GM21360 (cell line): ENCODE measurements around the gene MRNIP.
A peak's percentile ranks its signal among the peaks of the same experiment; 100 is the strongest.
"Not testable (repeated sequence)": the region's sequence is repeated elsewhere in the genome, so short reads cannot be mapped to it uniquely, and the experiment has no call there.

Experiments used
- ATAC-seq: cut with Tn5 transposase; IDR thresholded peaks from one replicate; pipeline ENCODE4 v1.9.1; 2021; ENCODE audit warnings: mild to moderate bottlenecking, moderate library complexity; ENCODE audit not compliant: unreplicated experiment

Gene MRNIP

GRCh38 chr5:179872055-179872827, 13.6 kb upstream of the MRNIP start:
- ATAC-seq, result no peak

- not testable (repeated sequence) for ATAC-seq
Measured at GRCh38 chr5:179871533-179871932, 12.9 kb upstream of the MRNIP start.

GRCh38 chr5:179870952-179871351, 12.3 kb upstream of the MRNIP start:
- ATAC-seq, result no peak

DNA sequence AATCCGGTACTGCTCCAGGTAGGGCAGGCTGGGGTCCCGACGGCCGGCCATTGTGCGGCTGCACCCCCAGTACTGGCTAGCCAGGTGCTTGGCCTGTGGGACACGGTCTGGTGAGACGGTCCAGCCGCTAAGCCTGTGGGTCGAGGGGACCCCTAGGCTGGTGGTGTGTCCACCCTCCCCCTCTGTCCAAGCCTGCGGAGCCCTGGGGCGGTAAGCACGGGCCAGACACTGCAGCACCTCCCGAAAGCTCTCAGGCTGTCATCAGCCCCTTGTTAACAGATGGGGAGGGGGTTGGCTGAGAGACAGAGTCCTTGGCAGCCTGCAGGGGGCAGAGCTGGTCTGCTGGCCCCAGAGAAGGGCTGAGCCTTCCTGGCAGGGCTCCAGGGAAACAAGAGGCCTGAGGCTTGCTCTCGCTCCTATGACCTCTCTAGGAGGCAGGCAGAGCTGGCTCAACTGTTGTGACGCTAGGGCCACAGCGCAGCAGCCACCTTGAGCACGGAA, 11.8 kb upstream of the MRNIP start:
- no peak for ATAC-seq

DNA sequence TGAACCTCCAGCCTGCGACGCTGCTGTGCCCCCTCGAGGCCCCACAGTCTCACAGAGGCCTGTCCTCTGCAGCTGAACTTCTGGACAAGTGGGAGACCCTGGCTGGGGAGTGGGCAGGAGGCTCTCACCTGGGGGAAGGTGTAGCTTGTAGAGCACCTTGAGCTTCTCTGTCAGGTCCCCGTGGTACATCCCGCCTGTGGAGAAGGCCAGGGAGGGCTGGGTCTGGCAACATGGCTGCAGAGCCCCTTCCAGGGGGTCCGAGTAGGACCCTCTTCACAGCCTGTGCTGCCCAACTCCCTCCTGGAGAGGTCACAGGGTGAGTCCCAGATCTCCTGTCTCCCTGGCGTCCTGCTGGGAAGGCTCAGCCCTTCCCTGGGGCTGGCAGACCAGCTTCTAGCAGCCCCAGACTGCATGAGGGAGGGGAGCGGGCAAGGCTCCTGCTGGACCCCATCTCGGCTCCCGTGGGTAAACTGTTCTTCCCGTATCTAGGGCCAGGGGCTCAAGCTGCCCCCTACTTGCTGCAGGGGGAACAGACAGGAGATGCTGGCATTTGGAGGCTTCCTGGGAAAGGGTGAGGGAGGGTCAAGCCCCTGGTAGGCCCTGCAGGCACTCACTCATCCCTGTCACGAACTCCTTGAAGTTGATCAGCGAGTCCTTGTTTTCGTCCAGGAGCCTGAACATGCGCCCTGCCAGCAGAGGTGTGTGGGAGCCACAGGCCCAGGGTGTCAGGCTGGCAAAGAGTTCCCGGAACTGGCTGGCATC, 11.2 kb upstream of the MRNIP start:
- ATAC-seq, result no peak

- ATAC-seq, result no peak
Measured at GRCh38 chr5:179869101-179869500, 10.5 kb upstream of the MRNIP start.

- ATAC-seq, result no peak
Measured at GRCh38 chr5:179868541-179868940, 9.9 kb upstream of the MRNIP start.

GRCh38 chr5:179867476-179867875, 8.9 kb upstream of the MRNIP start:
- ATAC-seq, result no peak

DNA sequence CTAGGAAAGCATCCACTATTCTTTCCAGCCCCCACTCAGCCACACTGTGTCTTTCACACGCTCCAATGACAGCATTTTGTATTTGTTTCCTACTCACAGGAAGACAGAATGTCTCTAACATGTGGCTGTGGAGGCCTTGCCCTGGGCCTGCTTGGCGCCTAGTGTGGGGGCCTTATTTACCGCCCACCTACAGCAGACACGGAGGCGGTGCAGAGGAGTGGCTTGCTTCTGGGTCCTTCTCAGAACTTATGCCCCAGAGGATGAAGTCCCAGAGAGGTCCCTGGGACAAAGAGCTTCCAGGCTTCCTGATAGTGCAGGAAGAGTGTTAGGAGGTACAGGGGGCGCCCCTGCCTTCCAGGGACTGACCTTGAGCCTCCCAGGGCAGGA, 8.5 kb upstream of the MRNIP start:
- no peak for ATAC-seq

GRCh38 chr5:179866241-179867078, 7.8 kb upstream of the MRNIP start:
- ATAC-seq, result no peak

DNA sequence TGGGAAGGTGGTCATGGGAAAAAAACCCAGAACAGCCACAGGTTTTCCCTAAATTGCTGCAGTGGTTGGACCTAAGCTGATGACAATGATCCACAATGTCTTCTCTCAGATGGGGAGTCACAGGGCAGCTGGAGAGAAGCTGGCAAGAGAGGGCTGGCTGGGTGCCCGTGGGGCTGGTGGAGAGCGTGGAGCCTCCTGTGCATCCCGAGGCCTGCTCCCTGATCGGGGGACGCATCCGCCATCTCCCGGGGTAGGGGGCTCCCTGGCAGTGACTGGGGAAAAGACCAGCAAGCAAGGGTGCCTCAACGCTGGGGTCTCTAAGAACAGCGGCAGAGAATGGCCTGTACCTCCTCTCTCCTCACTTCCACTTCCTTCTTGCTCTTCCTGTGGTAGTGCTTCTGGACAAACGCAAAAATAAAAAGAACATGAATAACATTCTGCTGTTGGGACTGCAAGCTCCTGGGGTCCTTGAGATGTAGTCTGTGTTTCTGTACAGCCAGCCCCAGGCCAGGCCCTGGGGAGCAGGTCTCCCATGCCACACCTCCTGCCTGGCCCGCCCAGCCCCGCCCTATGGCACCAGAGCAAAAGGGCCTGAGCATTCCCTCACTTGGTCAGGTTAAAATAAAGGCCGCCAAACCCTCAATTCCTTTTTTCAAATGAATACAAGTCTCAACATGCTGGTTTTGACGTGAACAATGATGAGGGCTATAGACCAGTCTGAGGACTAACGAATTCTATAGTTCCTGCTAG, 7.0 kb upstream of the MRNIP start:
- ATAC-seq, result no peak

GRCh38 chr5:179864686-179865085, 6.1 kb upstream of the MRNIP start:
- ATAC-seq, result no peak

GRCh38 chr5:179863449-179864085, 5.0 kb upstream of the MRNIP start:
- ATAC-seq, result no peak

DNA sequence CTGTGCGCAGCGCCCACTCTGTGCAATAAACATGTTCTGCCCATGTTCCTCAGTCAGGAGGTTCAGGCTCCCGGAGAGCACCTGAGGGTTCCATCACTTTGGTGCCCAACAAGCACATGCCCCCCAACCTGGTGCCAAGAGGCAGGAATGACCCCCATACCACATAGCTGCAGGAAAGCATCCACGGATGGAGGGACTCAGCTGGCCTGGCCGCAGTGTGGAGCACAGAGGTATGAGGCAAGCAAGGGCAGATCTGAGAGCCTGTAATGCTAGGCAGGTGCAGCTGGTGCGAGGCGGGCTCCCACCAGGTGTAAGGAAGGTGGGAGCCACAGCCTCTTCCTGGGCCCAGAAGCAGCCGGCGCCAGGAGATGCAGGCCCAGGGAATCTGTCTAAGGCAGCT, 4.3 kb upstream of the MRNIP start:
- no peak for ATAC-seq

- ATAC-seq, result no peak
Measured at GRCh38 chr5:179862296-179862695, 3.7 kb upstream of the MRNIP start.

DNA sequence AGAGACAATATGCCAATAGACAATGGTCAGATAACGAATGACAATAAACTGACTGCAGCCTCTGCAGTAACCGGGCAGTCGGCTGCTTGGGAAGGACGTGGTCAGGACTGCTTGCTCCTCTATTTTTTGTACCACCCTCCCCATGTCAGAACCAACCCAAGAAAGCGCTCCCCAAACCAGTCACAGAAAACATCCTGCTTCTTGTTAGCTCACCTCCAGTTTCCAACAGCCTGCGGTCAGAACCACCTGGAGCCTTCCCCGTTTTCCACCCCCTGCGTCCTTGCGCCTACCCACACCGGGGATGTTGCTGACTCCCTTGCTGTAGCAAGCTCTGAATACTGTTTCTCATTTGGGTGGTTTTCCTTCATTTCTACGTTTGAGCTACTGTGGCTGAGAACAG, 1.7 kb upstream of the MRNIP start:
- no peak for ATAC-seq

GRCh38 chr5:179858241-179858585, 404 bp downstream of the MRNIP start:
- ATAC-seq, result peak; percentile 35

GRCh38 chr5:179854356-179854755, 4.3 kb downstream of the MRNIP start:
- ATAC-seq, result no peak

DNA sequence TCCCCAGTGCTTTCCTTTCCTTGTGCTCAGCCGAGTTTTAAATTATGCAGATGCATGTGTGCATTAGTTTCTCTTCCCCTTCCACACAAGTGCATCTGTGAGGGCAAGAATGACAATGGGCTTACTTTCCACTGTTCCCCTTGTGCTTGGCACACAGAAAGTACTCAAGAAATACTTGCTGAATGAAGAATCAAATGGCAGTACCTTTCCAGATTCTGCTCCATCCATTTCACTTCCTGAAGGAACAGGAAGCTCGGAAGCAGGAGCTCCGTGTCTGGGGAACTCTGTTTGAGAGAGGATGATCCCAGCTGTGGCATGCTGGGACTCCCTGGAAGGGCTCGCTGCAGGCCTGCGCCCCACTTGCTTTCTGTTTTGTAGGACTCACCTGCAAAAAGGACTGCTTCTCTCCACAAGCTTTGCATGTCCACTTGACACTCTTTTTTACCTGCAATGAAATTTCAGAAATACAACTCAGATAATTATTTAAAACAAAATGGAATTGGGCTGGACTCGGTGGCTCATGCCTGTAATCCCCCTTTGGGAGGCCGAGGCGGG, 5.5 kb downstream of the MRNIP start:
- peak; percentile 88 for ATAC-seq

- no peak for ATAC-seq
Measured at GRCh38 chr5:179841621-179842020, 17.0 kb downstream of the MRNIP start.
